ENCODE results near the gene CAMK2N2.

Gene CAMK2N2

GRCh38 chr3:184306341-184306972 lies 45.1 kb upstream of the CAMK2N2 start:
- no peak overlapping the region for H3K27ac ChIP-seq (replicated peaks)
- no peak for DNase-seq (ENCODE audit: low read depth in 1 of 2, low spot score in 1 of 2)
- TF ChIP-seq POLR2AphosphoS5 (IDR thresholded peaks at IDR 0.05; ENCODE audit: low read depth) (no peak), REST (IDR thresholded peaks at IDR 0.05; ENCODE audit: insufficient replicate concordance, low read depth) (no peak), GABPA (IDR thresholded peaks at IDR 0.05; ENCODE audit: low read depth) (no peak), SPI1 (IDR thresholded peaks at IDR 0.05; ENCODE audit: borderline replicate concordance, low read depth) (no peak)
- TF ChIP-seq, protein P1, sequence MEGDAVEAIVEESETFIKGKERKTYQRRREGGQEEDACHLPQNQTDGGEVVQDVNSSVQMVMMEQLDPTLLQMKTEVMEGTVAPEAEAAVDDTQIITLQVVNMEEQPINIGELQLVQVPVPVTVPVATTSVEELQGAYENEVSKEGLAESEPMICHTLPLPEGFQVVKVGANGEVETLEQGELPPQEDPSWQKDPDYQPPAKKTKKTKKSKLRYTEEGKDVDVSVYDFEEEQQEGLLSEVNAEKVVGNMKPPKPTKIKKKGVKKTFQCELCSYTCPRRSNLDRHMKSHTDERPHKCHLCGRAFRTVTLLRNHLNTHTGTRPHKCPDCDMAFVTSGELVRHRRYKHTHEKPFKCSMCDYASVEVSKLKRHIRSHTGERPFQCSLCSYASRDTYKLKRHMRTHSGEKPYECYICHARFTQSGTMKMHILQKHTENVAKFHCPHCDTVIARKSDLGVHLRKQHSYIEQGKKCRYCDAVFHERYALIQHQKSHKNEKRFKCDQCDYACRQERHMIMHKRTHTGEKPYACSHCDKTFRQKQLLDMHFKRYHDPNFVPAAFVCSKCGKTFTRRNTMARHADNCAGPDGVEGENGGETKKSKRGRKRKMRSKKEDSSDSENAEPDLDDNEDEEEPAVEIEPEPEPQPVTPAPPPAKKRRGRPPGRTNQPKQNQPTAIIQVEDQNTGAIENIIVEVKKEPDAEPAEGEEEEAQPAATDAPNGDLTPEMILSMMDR (IDR thresholded peaks at IDR 0.05; ENCODE audit: insufficient read depth, low read length), result no peak
- no peaks in the 10 kb centered on the region for H3K27me3 ChIP-seq (ENCODE audit: insufficient read depth, poor library complexity, severe bottlenecking)
- no peak overlapping the region for H3K4me3 ChIP-seq (replicated peaks; ENCODE audit: insufficient read depth, low read length)

GRCh38 chr3:184305577-184305976 lies 44.2 kb upstream of the CAMK2N2 start:
- no peak for DNase-seq (ENCODE audit: low read depth in 1 of 2, low spot score in 1 of 2)
- no peak overlapping the region for H3K27ac ChIP-seq (replicated peaks)
- no peak overlapping the region for H3K4me3 ChIP-seq (replicated peaks; ENCODE audit: insufficient read depth, low read length)
- no peaks in the 10 kb centered on the region for H3K27me3 ChIP-seq (ENCODE audit: insufficient read depth, poor library complexity, severe bottlenecking)
- TF ChIP-seq, protein P1 (IDR thresholded peaks at IDR 0.05; ENCODE audit: insufficient read depth, low read length), result peak; percentile 6
- no peak for TF ChIP-seq GABPA (IDR thresholded peaks at IDR 0.05; ENCODE audit: low read depth)

DNA sequence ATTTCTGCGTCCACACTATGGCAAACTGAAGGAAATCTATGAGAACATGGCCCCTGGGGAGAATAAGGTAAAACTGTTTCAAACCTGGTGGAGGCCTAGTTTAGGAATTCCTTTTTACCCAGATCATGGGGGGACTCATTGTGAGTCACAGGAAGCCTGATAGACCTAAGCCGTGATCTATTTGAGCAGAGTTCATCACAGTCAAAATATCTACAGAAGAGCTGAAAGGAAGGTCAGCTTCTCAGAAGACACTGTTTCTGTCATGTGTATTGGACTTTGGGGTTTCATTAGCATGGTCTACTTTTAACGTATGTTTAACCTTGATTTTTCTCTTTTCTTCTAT lies 39.0 kb upstream of the CAMK2N2 start:
- DNase-seq (ENCODE audit: low read depth in 1 of 2, low spot score in 1 of 2), result no peak
- H3K27ac ChIP-seq (replicated peaks), result no peak overlapping the region
- TF ChIP-seq, protein P1 (IDR thresholded peaks at IDR 0.05; ENCODE audit: insufficient read depth, low read length), result no peak
- TF ChIP-seq GABPA (IDR thresholded peaks at IDR 0.05; ENCODE audit: low read depth), result no peak
- TF ChIP-seq REST (IDR thresholded peaks at IDR 0.05; ENCODE audit: insufficient replicate concordance, low read depth), result no peak
- TF ChIP-seq POLR2AphosphoS5 (IDR thresholded peaks at IDR 0.05; ENCODE audit: low read depth), result no peak
- TF ChIP-seq SPI1 (IDR thresholded peaks at IDR 0.05; ENCODE audit: borderline replicate concordance, low read depth), result no peak

More for the DNA sequence above, 39.0 kb upstream of the CAMK2N2 start:
- Histone ChIP-seq H3K4me3 (replicated peaks; ENCODE audit: insufficient read depth, low read length) (peak overlapping the region; percentile 95), H3K27me3 (ENCODE audit: insufficient read depth, poor library complexity, severe bottlenecking) (no peaks in the 10 kb centered on the region)

Data from HL-60 (cell line).